Measurements from ENCODE around the gene GRIK3.

GRIK3 gene

DNA sequence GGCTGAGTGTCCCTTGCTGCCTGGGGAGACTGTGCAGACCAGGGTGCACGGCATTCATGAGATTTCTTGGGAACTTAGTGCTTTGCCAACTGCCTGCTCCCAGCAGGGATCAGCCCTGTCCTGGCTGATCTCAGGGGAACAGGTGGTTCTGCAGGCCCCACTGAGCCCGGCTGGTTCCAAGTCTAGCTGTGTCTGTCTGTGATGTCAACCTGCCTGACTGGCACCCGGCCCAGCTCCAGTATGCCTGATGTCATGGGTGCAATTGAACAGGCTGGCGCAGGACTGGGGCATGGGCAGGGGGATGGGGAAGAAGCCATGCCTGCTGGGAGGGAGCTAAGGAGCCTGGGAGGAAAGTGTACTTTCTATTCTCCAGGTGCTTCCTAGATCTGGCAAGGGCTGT, 227.1 kb downstream of the GRIK3 start:
- DNase-seq, result no peak

DNA sequence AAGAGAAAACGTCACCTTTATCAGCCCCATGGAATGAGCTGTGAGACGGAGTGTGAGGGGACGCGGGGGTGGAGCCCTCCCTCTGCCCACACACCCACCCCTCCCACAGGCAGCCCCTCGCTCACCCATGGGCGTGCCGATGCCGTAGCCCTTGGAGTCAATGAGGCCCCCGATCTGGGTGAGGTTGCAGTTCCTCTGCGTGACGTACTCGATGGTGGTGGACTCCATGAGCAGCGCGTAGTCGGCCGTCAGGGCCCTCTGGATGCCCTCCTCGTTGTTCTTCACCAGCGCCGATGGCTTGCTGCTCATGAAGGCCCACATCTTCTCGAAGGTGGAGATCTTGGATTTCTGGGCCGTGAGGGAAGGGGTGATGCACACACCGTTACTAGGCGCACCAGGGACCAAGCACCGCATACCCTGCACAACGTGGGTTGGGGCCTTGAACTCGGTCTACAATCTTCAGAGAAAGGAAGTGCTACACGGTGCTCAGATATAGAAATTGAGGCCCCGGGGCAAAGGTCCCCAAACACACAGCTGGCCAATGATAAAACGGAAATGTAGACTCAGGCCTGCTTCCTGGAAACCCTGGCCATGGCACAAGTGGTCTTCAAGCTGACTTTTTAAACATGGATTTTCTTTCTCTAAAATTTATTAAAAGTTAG, 228.2 kb downstream of the GRIK3 start:
- no peak for DNase-seq

DNA sequence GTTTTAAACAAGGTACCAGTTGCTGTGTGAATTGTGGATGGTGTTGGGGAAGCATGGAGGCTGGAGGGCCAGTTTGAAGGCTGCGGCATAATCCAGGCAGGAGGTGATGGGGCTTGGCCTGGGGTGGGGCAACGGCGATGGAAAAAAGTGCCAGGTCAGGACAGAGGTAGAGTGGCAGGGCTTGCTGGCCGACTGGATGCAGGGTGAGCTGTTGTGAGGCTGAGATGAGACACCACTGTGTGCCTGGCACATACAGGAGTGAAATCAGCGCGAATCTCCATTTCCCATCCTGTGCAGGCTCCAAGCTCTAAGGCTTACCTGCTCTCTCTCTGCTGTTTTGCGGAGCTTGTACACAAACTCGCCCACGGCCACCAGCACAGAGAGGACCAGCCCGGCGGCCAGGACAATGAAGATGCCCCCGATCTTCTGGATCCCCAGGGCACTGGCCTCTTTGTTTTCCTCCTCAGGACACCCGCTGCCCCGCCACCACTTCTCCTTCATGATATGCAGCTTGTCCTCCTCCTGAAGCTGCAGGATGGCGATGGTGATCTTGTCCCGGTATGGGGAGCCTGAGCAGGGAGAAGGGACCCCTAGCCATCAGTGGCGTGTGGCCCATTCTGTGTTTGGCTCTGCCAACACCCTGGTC, 229.5 kb downstream of the GRIK3 start:
- no peak for DNase-seq

DNA sequence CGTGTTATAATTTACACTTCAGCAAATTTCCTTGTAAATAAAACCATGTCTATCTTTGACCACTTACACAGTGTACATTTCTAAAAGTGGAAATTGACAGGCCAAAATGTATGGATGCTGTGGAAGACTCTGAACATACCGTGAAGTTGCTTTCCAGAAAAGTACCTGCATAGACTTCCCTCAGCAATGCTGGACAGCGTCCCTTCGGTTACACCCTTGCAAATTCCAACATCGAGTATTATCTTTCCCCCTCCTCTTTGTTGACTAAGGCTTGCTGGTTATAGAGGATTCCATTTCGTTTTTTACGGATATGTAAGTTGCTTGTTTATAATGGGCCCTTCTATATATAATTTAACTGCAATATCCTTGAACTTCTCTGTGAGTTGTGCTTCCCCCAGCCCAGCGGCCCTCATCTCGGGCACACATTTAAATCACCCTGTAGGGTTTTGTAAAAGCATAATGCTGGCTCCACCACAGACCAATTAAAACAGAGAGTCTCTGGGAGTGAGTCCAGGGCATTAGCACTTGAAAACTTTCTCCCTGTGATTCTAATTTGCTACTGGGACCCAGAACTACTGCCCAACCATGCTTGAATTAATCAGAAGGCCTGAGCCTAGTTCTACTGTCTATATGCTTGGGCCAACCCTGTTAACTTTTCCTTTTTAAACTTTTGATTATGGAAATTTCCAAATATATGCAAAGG, 230.3 kb downstream of the GRIK3 start:
- no peak for DNase-seq

DNA sequence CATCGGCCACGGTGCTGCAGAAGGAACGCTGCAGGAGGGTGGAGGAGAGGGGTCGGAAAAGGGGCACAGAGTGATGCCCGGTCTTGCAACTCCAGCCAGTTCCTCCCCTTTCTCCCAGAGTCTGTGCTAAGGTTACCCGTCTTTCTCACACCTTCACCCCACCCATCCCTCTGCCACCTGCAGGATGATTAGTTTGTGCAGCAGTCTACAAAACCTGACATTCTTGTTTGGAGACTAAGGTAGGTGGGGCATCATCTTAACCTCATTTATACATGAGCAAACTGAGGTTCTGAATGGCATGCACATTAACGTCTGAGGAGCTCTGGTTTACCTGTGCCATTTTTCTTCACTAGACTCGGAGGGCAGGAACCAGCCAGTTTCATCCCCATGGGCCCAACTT, 232.3 kb downstream of the GRIK3 start:
- no peak for DNase-seq

DNA sequence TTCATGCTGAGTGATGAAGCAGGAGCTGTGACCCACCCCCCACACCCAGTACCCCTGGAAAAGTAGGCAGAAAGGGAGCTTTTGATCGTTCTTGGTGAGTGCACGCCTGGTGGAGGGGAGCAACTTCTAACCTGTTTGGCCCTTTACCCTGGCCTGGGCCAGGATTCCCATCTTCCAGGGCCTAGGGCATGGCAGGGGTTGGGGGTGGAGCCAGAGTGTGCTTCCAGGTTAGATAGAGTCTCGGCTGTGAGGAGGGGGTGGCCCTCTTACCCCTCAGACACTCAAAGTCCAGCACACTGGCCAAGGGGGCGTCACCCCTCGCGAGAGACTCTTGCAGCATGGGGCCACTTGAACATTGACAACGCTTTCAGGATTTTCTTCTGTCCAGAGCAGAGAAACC, 236.6 kb downstream of the GRIK3 start:
- no peak for DNase-seq

DNA sequence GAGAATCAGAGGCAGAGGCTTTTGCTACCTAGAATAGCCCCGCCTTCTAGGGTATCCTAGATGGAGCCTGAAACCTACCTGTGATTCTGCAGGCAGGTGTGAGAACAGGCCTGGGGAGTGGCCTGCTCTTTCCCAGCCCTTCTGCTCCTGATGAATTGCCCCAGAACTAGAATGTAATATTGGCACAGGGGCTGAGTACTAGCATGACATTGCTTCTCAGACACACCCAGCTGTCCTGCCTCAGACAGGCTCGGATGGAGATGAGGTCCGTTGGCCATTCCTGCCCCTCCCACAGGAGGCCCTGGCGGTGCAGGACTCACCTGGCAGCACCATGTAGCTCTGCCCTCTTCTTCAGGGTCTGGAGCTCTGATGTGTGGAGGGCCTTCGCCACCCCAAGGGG, 237.6 kb downstream of the GRIK3 start:
- DNase-seq, result no peak

DNA sequence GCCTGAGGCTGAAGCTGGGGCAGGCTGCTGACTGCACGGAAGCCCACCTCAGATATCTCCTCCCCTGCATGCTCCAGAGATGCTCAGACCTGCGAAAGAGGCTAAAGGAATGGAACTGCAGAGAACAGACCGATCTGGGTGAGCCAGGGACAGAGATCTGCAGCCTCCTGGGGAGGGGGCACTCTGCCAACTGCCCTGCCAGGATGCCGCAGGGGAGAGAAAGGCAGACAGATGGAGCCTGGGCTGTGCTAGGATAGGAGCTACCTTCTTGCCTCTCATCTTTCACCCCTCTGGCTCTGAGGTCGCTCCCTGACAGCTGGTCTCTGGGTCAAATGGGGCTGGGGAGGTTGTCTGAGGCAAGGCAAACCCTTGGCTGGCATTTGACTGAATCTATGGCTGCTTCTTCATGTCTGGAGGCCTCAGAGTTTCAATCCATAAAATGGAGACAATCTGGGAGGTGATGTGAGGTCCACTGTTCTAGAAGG, 238.2 kb downstream of the GRIK3 start:
- no peak for DNase-seq

DNA sequence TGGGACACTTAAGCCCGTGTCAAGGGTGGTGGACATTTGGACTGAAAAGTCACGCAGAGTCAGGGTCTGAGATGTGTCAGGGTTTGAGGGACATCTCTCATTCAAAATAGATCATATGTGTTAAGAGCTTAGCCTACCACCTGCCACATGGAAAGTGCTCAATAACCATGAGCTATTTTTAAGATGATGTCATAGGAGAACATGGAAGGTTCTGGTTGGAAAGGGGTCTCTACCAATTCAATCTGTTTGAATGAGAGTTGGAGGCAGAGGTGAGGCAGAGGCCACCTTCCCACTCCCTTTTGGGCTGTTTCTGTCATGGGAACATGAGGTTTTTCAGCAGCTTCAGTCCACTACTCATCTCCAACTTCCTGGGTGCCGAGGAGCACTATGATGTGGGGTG, 239.9 kb downstream of the GRIK3 start:
- DNase-seq, result no peak

DNA sequence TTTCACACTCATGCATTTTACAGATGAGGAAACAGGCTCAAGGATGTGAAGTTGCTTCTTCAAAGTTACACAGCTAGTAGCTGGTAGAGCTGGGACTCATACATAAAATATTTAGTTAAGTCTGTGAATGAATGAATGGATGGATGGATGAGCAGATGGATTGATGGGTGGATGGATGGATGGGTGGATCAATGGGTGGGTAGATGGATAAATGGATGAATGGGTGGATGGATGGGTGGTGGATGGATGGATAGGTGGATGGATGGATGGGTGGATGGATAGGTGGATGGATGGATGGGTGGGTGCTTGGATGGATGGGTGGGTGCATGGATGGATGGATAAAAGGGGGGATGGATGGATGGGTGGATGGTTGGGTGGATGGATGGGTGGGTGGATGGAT, 240.9 kb downstream of the GRIK3 start:
- DNase-seq, result no peak

DNA sequence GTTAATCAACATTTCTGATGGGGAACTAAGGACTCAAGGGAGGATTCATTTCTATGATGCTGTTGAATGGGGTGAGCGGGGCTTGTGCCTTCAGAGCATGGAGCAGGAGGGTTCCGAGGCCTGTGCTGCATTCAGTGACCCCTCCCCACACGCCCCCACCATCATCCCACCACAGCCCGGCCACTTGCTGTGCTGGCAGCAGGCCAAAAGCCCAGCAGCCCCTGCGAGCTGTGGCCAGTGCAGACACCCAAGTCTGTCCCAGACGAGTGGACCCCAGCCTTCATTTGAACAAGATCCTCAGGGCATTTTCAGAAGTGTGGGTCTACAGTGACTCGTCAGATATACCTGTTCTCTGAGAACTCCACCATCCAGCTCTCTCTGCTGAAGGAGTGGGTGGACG, 242.0 kb downstream of the GRIK3 start:
- no peak for DNase-seq

DNA sequence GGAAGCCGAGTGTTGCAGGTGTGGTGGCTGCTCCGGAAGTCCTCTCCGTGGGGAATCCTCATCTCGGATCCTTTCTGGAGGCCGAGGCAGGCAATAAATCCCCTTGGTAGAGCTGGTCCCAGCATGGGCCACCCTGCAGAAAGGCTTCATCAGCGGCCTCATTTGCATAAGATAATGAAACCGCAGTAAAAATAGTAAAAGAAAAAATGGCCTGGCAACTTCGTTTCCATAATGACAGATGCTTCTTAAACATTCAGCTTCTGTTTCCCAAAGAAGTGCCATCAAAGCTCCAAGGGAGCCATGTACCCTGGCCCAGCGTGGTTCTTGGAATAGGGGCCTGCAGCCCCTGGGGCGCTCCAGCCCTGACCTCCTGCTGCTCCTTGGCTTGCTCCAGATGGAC, 244.1 kb downstream of the GRIK3 start:
- no peak for DNase-seq

DNA sequence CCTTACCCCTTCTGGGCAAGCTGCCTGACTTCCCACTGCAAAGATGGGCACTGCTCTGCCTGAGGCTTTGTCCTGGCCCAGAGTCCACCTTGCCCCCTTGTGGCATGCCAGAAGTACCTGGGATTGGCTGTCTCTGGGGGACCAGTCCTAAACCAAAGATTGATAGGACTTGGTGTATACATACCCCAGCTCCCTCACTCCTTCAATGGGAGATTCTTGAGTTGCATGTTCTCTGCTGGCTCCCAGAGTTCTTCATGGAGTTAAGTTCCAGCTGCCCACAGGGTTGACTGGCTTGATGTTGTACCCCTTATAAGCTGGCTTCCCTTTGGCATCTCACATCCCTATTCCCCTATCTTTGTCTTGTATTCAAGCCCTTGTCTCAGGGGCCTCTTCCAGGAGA, 244.8 kb downstream of the GRIK3 start:
- no peak for DNase-seq

DNA sequence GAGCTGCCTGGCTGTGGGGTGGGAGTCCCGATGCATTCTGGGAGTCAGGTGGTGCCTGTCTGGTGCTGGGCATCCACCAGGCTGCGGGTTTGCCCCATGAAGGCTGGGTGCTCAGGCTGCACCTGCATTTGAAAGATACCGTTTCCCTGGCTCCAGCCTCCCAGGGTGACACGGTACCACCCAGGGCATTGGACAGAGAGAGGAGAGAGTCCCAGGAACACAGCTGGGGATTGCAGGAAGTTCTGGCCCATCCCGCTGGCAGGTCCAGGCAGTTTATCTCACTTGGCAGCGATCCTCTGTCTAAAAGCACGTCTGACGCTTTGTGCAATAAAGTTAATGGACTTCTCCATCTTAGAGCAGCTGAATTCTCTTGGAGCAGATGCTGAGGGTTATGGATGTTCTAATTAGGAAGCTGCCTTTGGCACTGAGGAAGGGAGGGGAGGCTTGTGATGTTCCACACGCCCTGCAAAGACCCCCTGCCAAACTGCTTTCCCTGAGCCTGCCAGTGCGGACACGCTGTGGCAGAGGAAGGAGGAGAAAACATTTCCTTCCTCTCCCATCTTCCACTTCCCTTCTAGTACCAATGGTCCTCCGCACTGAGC, 246.9 kb downstream of the GRIK3 start:
- no peak for DNase-seq

DNA sequence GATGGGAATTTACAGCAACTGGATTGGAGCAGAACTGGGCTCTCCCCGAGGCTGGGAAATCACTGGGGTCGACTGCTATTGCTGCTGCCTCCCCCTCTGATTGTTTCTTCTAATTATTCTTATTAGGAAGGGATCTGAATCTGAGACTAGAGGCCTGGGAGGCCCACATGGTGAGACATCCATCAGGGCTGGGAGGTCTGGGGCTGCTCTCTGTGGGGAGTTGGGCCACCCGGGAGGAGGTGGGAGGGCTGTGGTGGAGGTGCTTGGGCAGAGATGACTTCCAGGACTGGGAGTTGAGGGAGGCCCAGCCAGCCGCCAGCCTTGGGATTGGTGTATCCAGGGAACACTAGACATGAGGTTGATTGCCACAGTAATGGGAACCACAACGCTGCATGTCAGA, 247.9 kb downstream of the GRIK3 start:
- no peak for DNase-seq

DNA sequence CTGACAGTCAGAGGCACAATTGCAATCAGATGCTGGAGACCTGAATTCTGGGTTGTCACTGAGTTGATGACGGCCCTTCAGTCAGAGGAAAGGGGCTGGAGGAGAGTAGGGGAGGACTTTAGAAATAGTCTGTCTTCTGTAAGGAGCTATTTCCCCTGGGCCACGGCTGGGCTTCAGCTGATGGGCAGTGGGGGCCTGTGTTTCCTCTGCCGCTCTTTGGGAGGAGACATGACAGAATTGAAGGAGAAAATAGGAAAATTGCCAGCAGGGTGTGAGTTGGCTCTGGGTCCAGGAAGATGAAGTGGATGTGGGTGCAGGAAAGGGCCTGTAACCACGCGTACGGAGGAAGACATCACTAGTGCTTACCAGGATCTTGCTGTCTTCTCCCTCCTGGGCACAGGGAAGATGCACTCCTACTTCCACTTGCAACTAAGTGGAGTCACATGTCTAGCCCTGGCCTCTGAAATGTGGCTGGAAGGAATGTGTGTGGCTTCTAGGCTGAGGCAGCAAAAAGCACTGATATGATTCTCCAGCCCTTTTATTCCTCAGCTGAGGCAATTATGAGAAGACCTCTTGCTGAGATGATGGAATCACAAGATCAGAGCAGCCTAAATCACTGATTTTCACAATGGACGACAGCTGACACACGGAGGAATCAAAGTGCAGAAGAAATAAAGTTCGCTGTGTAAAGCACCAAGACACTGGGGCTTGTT, 250.0 kb downstream of the GRIK3 start:
- no peak for DNase-seq

DNA sequence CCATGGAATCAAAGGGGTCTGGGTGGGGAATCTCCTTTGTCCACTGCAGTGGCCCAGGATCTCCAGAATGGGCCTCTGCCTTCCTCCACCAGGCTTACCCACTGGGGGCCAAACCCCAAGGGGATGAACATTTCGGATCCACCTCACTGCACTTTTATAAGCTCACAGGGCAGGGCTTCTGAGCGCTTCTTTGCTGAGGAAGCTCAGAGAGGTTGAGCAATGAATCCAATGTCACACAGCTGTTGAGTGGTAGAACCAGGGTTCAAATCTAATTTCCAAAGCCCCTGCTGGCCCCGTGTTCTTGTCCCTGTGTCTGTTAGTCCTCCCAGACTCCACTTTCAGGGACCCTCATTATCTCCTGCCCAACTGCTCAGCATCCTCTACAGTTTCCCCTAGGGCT, 250.8 kb downstream of the GRIK3 start:
- no peak for DNase-seq

DNA sequence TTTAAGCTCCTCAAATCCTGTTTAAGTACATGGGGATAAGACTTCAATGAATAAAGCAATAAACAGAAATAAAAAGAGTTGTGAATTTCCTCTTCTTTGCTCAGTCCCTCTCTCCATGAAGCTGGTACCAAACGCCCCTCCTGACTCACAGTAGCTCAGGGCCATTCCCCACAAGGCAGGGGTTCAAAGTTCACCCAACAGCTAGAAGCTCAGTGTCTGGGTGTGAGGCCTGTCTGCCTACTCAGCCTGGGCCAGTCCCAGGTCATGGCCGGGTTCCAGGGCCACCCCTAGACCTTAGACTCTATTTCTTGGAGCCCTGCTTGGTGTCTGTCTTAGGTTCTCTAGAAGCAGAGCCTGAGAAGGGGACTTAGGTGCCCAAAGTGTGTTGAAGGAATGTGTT, 251.5 kb downstream of the GRIK3 start:
- no peak for DNase-seq

DNA sequence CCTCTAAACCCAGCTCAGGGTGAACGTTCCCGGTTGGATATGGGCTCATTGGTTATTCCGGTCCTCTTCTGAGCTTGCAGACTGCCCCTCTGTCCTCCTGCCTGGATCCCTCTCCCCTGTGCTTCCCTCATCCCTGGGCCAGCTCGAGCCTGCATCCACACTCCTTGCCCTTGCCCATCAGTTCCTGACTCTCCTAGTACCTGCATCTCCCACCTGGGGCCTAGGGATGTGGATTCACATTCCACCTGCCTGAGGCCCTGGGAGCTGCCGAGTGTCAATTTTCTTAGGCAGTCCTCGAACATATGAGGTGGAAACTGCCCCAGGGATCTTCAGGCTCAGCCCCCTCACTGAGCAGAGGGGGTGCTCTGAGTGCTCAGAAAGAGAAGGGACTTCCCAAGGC, 252.2 kb downstream of the GRIK3 start:
- no peak for DNase-seq

DNA sequence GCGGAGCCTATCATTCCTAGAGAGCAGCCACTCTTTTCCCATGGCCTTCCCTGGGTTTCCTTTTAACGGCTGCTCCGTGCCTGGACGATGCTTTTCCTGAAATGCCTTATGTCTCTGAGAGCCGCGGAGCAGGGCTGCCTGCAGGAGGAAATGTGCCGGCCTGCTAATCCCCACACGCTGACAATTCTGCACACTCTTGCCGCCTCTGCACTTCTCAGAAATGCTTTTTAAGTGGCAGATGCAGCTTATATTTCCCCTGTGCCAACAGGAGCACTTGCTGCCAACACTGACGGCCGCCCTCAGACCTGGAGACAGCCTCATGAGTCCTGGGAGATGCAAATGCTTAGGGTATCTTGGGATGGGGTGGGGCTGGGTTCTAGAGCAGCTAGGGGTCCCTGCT, 253.2 kb downstream of the GRIK3 start:
- no peak for DNase-seq

DNA sequence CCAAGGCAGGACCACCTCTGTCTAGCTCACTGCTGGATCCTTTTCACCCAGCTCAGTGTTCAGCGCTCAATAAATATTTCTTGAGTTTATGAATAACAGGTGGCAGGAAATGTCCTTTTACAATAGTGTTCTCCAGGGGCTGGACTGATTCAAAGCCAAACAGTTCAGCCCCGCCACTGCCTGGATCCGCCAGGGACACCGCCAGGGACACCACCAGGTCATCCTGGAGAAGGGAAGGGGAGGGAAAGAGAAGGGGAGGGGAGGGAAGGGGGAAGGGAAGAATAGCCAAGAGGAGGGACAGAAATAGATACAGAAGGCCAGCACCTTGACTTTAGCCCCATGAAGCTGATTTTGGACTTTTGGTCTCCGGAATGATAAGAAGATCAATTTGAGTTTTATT, 255.6 kb downstream of the GRIK3 start:
- peak; percentile 79 for DNase-seq

DNA sequence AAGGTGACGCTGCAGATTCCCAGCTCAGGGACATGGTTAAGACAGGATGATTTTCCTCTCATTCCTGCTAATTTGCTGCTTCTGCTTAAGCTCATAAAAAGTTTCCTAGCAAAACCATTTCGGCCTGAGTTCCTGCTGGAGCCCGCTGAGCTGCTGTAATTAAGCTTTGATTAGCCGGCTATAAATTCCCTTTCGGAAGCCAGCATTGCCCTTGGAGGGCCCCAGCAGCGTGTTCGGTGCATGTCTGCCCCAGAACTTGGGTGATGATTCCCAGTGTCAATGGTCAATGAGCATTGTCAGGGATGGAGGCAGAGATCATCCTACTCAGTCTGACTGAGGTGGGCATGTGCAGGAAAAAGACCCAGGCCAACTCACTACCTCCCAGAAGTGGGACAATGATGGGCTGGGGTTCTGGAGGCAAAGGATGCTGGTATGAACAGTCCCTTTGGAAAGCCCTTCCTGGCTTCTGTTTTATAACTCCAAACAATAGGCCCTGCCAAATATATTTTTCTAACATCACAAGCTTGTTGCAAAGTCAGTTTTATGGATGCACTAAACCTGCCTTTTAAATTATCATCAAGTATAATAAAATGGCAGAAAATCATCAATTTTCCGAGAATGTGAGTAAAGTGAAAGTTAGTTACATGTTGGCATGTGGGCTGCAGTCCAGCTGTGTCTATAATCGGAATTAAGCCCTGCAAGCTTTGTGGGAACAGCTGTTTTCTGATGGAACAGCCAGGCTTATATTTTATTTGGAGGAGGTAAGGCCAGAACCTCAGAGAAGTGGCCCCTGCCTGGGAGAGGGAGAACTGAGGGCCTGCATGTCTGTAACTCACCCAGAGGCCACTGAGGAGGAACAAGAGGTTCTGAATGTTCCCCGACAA, 257.1 kb downstream of the GRIK3 start:
- no peak for DNase-seq
